Mesendoderm (in vitro differentiated cells): ENCODE results near the gene CMIP.

Experiments used
- DNase-seq: peaks from one replicate; pipeline ENCODE4 v3.0.0; 2013
- H2AK5ac ChIP-seq: 2 replicates; pipeline ENCODE4 v1.6.1; 2013; ENCODE audit warnings: low read length, inconsistent platforms
- H2BK120ac ChIP-seq: 2 replicates; pipeline ENCODE4 v1.6.1; 2013; ENCODE audit warnings: low read depth, mild to moderate bottlenecking, low read length, moderate library complexity, mixed read lengths
- H2BK15ac ChIP-seq: replicated peaks from 2 replicates; pipeline ENCODE4 v1.6.1; 2013; ENCODE audit warnings: low read depth, mild to moderate bottlenecking, moderate library complexity
- H2BK5ac ChIP-seq: 2 replicates; pipeline ENCODE4 v1.6.1; 2013; ENCODE audit warnings: low read length, inconsistent platforms
- H3K18ac ChIP-seq: 2 replicates; pipeline ENCODE4 v1.6.1; 2013; ENCODE audit warnings: mild to moderate bottlenecking, low read length, mixed read lengths
- H3K23ac ChIP-seq: one replicate; pipeline ENCODE4 v1.6.1; 2013; ENCODE audit warnings: low read length
- H3K27ac ChIP-seq: 2 replicates; pipeline ENCODE4 v1.5.1; 2013; ENCODE audit warnings: low read depth, mild to moderate bottlenecking, inconsistent platforms, low read length, moderate library complexity
- H3K27me3 ChIP-seq: 2 replicates; pipeline ENCODE4 v1.6.1; 2013; ENCODE audit warnings: low read length, control low read depth, mild to moderate bottlenecking, inconsistent platforms; ENCODE audit not compliant: insufficient read depth, poor library complexity
- H3K36me3 ChIP-seq: 2 replicates; pipeline ENCODE4 v1.6.1; 2013; ENCODE audit warnings: low read length, inconsistent platforms; ENCODE audit not compliant: control insufficient read depth, insufficient read depth
- H3K4ac ChIP-seq: one replicate; pipeline ENCODE4 v1.6.1; 2013; ENCODE audit warnings: low read depth, mild to moderate bottlenecking, low read length, moderate library complexity
- H3K4me1 ChIP-seq: 2 replicates; pipeline ENCODE4 v1.6.1; 2013; ENCODE audit warnings: low read depth, low read length, inconsistent platforms; ENCODE audit not compliant: control insufficient read depth
- H3K4me2 ChIP-seq: 2 replicates; pipeline ENCODE4 v1.6.1; 2013; ENCODE audit warnings: low read length
- H3K4me3 ChIP-seq: 2 replicates; pipeline ENCODE4 v1.5.1; 2013; ENCODE audit warnings: mild to moderate bottlenecking, low read length
- H3K56ac ChIP-seq: one replicate; pipeline ENCODE4 v1.6.1; 2013; ENCODE audit warnings: low read length
- H3K79me1 ChIP-seq: 2 replicates; pipeline ENCODE4 v1.6.1; 2013; ENCODE audit warnings: low read length, inconsistent platforms
- H3K79me2 ChIP-seq: 2 replicates; pipeline ENCODE4 v1.6.1; 2013; ENCODE audit warnings: mild to moderate bottlenecking, low read length; ENCODE audit not compliant: control insufficient read depth, insufficient read depth
- H3K9ac ChIP-seq: 2 replicates; pipeline ENCODE4 v1.6.1; 2013; ENCODE audit warnings: low read length, inconsistent platforms
- H4K5ac ChIP-seq: one replicate; pipeline ENCODE4 v1.6.1; 2013; ENCODE audit warnings: low read length
- H4K8ac ChIP-seq: one replicate; pipeline ENCODE4 v1.6.1; 2013; ENCODE audit warnings: low read depth, mild to moderate bottlenecking, control low read depth, low read length, moderate library complexity
- WGBS: extraction: QIAGEN DNeasy Blood & Tissue Kit; methylation state at CpG from one replicate; pipeline ENCODE4 v1.1.7; 2013; ENCODE audit warnings: low lambda C conversion rate, missing lambda C conversion rate; ENCODE audit not compliant: insufficient coverage; ENCODE audit errors: extremely low coverage; 5-methylcytosine and 5-hydroxymethylcytosine counted together

The CMIP gene

DNA sequence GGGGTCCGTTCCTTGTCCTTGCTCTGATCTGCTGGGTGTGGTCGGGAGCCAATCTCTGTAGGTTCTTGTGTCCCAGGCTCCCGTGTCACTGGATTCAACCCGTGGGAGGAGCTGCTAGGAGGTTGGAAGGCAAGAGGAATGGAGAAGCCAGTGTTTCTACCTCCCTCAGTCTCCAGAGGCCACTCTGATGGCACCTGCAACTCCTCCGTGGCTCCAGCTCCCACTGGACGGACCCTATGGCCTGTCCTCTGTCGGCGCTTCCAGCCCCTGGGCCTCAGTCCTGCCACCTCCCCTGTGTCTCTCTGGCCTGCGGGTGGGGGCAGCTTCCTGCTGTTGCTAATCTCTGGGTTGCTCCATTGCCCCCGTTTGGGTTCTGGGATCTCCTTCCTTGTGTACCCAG, 71.1 kb downstream of the CMIP start:
- H3K79me2 ChIP-seq, result peaks cover 19% of the 10 kb centered on the region
- no peaks in the 10 kb centered on the region for H3K36me3 ChIP-seq
- H3K27me3 ChIP-seq, result no peaks in the 10 kb centered on the region
- WGBS, result no CpG with 5 or more reads among the region's 10 CpGs
- H2BK120ac ChIP-seq, result no peak overlapping the region
- H3K4ac ChIP-seq, result no peak overlapping the region
- no peak overlapping the region for H3K9ac ChIP-seq
- no peak overlapping the region for H3K56ac ChIP-seq
- H3K4me1 ChIP-seq, result peaks cover 11% of the 10 kb centered on the region
- H3K4me2 ChIP-seq, result no peak overlapping the region
- no peak overlapping the region for H3K23ac ChIP-seq
- no peak overlapping the region for H2BK15ac ChIP-seq
- H3K4me3 ChIP-seq, result no peak overlapping the region
- DNase-seq, result no peak
- H2BK5ac ChIP-seq, result no peak overlapping the region
- H4K5ac ChIP-seq, result no peak overlapping the region
- no peak overlapping the region for H3K18ac ChIP-seq
- H4K8ac ChIP-seq, result no peak overlapping the region
- H3K79me1 ChIP-seq, result peaks cover 28% of the 10 kb centered on the region
- H2AK5ac ChIP-seq, result no peak overlapping the region
- H3K27ac ChIP-seq, result no peak overlapping the region

GRCh38 chr16:81516478-81517149, 72.0 kb downstream of the CMIP start:
- Histone ChIP-seq H3K79me1 (peaks cover 28% of the 10 kb centered on the region), H4K8ac (no peak overlapping the region), H3K9ac (no peak overlapping the region), H3K56ac (no peak overlapping the region), H3K4me2 (no peak overlapping the region), H3K27me3 (no peaks in the 10 kb centered on the region), H4K5ac (no peak overlapping the region), H3K4me3 (no peak overlapping the region), H2AK5ac (no peak overlapping the region), H3K4me1 (peaks cover 11% of the 10 kb centered on the region), H3K36me3 (no peaks in the 10 kb centered on the region), H3K4ac (no peak overlapping the region), H2BK120ac (no peak overlapping the region), H3K27ac (no peak overlapping the region), H2BK5ac (no peak overlapping the region), H2BK15ac (no peak overlapping the region), H3K18ac (no peak overlapping the region), H3K79me2 (peaks cover 19% of the 10 kb centered on the region), H3K23ac (no peak overlapping the region)
- no CpG with 5 or more reads among the region's 14 CpGs for WGBS
- no peak for DNase-seq

GRCh38 chr16:81517150-81517499, 72.5 kb downstream of the CMIP start:
- H4K8ac ChIP-seq, result no peak overlapping the region
- no peak overlapping the region for H3K18ac ChIP-seq
- H3K79me1 ChIP-seq, result peaks cover 31% of the 10 kb centered on the region
- no CpG with 5 or more reads among the region's 4 CpGs for WGBS
- H3K79me2 ChIP-seq, result peaks cover 19% of the 10 kb centered on the region
- H2BK120ac ChIP-seq, result no peak overlapping the region
- no peak overlapping the region for H4K5ac ChIP-seq
- no peak overlapping the region for H3K27ac ChIP-seq
- H3K4me3 ChIP-seq, result no peak overlapping the region
- H3K27me3 ChIP-seq, result no peaks in the 10 kb centered on the region
- H3K36me3 ChIP-seq, result no peaks in the 10 kb centered on the region
- H2AK5ac ChIP-seq, result no peak overlapping the region
- H3K56ac ChIP-seq, result no peak overlapping the region
- H3K4me1 ChIP-seq, result peaks cover 11% of the 10 kb centered on the region
- no peak overlapping the region for H3K4ac ChIP-seq
- H2BK5ac ChIP-seq, result no peak overlapping the region
- no peak overlapping the region for H3K9ac ChIP-seq
- H3K4me2 ChIP-seq, result no peak overlapping the region
- H2BK15ac ChIP-seq, result no peak overlapping the region
- H3K23ac ChIP-seq, result no peak overlapping the region
- DNase-seq, result no peak

- Histone ChIP-seq H3K23ac (no peak overlapping the region), H4K5ac (no peak overlapping the region), H3K9ac (no peak overlapping the region), H2BK15ac (no peak overlapping the region), H2AK5ac (no peak overlapping the region), H2BK120ac (no peak overlapping the region), H4K8ac (no peak overlapping the region), H3K4me3 (no peak overlapping the region), H2BK5ac (no peak overlapping the region), H3K79me1 (peaks cover 33% of the 10 kb centered on the region), H3K4ac (no peak overlapping the region), H3K4me1 (peaks cover 11% of the 10 kb centered on the region), H3K36me3 (no peaks in the 10 kb centered on the region), H3K18ac (no peak overlapping the region), H3K79me2 (peaks cover 19% of the 10 kb centered on the region), H3K27ac (no peak overlapping the region), H3K56ac (no peak overlapping the region), H3K27me3 (no peaks in the 10 kb centered on the region), H3K4me2 (no peak overlapping the region)
- WGBS, result no CpG with 5 or more reads among the region's 20 CpGs
- peak; percentile 54 for DNase-seq
Measured at GRCh38 chr16:81517629-81518438, 73.2 kb downstream of the CMIP start.

DNA sequence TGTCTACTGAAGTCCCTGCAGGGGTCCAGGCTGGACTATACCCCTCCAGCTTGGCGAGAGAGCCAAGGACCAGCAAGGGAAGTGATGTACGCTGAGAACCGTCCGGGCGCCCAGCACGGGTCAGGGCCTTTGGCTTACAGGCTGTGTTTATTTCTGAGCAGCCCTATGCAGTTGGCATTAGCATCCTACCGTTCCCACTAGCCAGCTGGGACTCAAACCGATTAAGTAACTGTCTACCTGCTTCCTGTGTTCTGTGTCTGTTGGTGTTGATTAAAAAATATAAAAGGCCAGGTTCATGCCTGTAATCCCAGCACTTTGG, 73.8 kb downstream of the CMIP start:
- no peak overlapping the region for H4K8ac ChIP-seq
- no peak overlapping the region for H3K9ac ChIP-seq
- H2BK5ac ChIP-seq, result no peak overlapping the region
- no peak overlapping the region for H3K4me3 ChIP-seq
- no peak overlapping the region for H3K18ac ChIP-seq
- H3K4ac ChIP-seq, result no peak overlapping the region
- H3K27ac ChIP-seq, result no peak overlapping the region
- H3K4me2 ChIP-seq, result no peak overlapping the region
- H3K4me1 ChIP-seq, result peaks cover 9% of the 10 kb centered on the region
- peaks cover 19% of the 10 kb centered on the region for H3K79me2 ChIP-seq
- H2BK120ac ChIP-seq, result no peak overlapping the region
- H4K5ac ChIP-seq, result no peak overlapping the region
- no peak for DNase-seq
- H3K23ac ChIP-seq, result no peak overlapping the region
- H3K36me3 ChIP-seq, result no peaks in the 10 kb centered on the region
- H3K79me1 ChIP-seq, result peaks cover 35% of the 10 kb centered on the region
- no peak overlapping the region for H3K56ac ChIP-seq
- WGBS, result no CpG with 5 or more reads among the region's 8 CpGs
- no peak overlapping the region for H2BK15ac ChIP-seq
- no peaks in the 10 kb centered on the region for H3K27me3 ChIP-seq
- no peak overlapping the region for H2AK5ac ChIP-seq
